Activated gamma-delta T cell treated with Interleukin-2 at 50 U/mL for 16 hours (primary cell): ENCODE data around the gene RSPH1.

Experiments
- DNase-seq: peaks from one replicate; pipeline ENCODE4 v3.0.0-alpha.2; 2020

RSPH1 gene

GRCh38 chr21:42512346-42513034, 16.5 kb upstream of the RSPH1 start:
- DNase-seq, result no peak

GRCh38 chr21:42509244-42509643, 13.2 kb upstream of the RSPH1 start:
- DNase-seq, result no peak

GRCh38 chr21:42508371-42508770, 12.3 kb upstream of the RSPH1 start:
- no peak for DNase-seq

GRCh38 chr21:42507418-42507817, 11.4 kb upstream of the RSPH1 start:
- no peak for DNase-seq

GRCh38 chr21:42505090-42505726, 9.2 kb upstream of the RSPH1 start:
- no peak for DNase-seq

GRCh38 chr21:42503711-42504110, 7.7 kb upstream of the RSPH1 start:
- DNase-seq, result no peak

- DNase-seq, result no peak
Measured at GRCh38 chr21:42500736-42501135, 4.7 kb upstream of the RSPH1 start.

- no peak for DNase-seq
Measured at GRCh38 chr21:42500225-42500624, 4.2 kb upstream of the RSPH1 start.

- DNase-seq, result no peak
Measured at GRCh38 chr21:42499444-42500112, 3.6 kb upstream of the RSPH1 start.

- DNase-seq, result no peak
Measured at GRCh38 chr21:42498012-42498411, 2.0 kb upstream of the RSPH1 start.

- DNase-seq, result no peak
Measured at GRCh38 chr21:42496839-42497202, 797 bp upstream of the RSPH1 start.

- DNase-seq, result no peak
Measured at GRCh38 chr21:42495765-42496119, 282 bp downstream of the RSPH1 start.

- DNase-seq, result no peak
Measured at GRCh38 chr21:42495027-42495426, 997 bp downstream of the RSPH1 start.

- no peak for DNase-seq
Measured at GRCh38 chr21:42493109-42494060, 2.6 kb downstream of the RSPH1 start.

- DNase-seq, result no peak
Measured at GRCh38 chr21:42492201-42492600, 3.8 kb downstream of the RSPH1 start.

- DNase-seq, result no peak
Measured at GRCh38 chr21:42491328-42491727, 4.7 kb downstream of the RSPH1 start.

- DNase-seq, result no peak
Measured at GRCh38 chr21:42490720-42491119, 5.3 kb downstream of the RSPH1 start.

GRCh38 chr21:42489991-42490390, 6.0 kb downstream of the RSPH1 start:
- DNase-seq, result no peak

GRCh38 chr21:42489006-42489563, 6.9 kb downstream of the RSPH1 start:
- no peak for DNase-seq

- DNase-seq, result no peak
Measured at GRCh38 chr21:42486531-42486930, 9.5 kb downstream of the RSPH1 start.

GRCh38 chr21:42486072-42486471, 10.0 kb downstream of the RSPH1 start:
- DNase-seq, result no peak

GRCh38 chr21:42484966-42485365, 11.1 kb downstream of the RSPH1 start:
- no peak for DNase-seq

- no peak for DNase-seq
Measured at GRCh38 chr21:42481169-42481568, 14.9 kb downstream of the RSPH1 start.
